Stimulated activated CD4-positive, alpha-beta T cell treated with anti-CD3 and anti-CD28 coated beads, Interleukin-15, amount 100 ng/mL, for 1 hour (primary cell): ENCODE results near the gene RNU4-1.
A peak's percentile ranks its signal among the peaks of the same experiment; 100 is the strongest.
"Not testable (repeated sequence)": the region's sequence is repeated elsewhere in the genome, so short reads cannot be mapped to it uniquely, and the experiment has no call there.

ENCODE experiments used
- DNase-seq, 2 donors: peaks; one replicate each; pipeline ENCODE4 v3.0.0-alpha.2; 2020; ENCODE audit warnings: low read depth in 1 of 2, low spot score in 1 of 2

RNU4-1 gene

GRCh38 chr12:120292661-120293531 lies at the start of gene RNU4-1:
Gene RNU4-1, minus strand, starts transcription at chr12:120293237.
- DNase-seq: peak; percentile 43 to 52

- no peak for DNase-seq
Observed at GRCh38 chr12:120342175-120343038, 49.4 kb upstream of the RNU4-1 start.

DNA sequence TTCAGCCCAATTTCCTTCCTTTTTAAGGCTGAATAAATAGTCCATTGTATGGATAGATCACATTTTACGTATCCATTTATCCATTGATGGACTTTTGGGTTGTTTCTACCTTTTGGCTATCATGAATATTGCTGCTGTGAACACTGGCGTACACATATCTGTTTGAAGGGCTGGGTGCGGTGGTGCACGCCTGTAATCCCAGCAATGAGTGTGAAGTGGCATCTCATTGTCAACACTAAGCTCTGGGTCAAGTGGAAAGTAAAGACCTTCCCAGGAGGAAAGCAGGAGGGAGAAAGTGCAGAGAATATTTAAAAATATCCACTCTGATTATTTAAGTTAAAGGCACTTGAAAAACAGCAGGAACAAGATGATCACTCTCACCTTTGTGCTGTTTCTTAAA lies 46.2 kb upstream of the RNU4-1 start:
- DNase-seq: no peak

DNA sequence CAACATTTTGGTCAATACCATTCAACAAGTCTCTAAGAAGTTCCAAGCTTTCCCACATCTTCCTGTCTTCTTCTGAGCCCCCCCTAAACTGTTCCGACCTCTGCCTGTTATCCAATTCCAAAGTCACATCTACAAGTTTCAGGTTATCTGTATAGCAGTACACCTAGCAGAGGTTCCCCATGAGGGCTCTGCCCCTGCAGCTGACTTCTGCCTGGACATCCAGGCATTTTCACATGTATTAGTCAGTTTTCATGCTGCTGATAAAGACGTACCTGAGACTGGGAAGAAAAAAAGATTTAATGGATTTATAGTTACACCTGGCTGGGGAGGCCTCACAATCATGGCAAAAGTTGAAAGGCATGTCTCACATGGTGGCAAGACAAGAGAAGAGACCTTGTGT lies 44.7 kb upstream of the RNU4-1 start:
- DNase-seq: no peak

- not testable (repeated sequence) for DNase-seq
Observed at GRCh38 chr12:120336392-120336791, 43.4 kb upstream of the RNU4-1 start.

DNA sequence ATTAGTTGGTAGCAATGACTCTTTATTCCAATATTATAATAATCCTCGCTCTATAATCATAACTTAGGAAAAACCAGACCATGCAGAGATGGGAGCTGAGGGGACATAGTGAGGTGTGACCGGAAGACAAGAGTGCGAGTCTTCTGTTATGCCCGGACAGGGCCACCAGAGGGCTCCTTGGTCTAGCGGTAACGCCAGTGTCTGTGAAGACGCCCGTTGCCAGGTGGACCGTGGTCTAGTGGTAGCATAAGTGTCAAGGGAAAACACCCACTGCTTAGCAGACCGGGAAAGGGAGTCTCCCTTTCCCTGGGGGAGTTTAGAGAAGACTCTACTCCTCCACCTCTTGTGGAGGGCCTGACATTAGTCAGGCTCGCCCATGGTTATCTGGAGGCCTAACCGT lies 42.4 kb upstream of the RNU4-1 start:
- DNase-seq: peak in 1 of 2 donors; percentile 14

DNA sequence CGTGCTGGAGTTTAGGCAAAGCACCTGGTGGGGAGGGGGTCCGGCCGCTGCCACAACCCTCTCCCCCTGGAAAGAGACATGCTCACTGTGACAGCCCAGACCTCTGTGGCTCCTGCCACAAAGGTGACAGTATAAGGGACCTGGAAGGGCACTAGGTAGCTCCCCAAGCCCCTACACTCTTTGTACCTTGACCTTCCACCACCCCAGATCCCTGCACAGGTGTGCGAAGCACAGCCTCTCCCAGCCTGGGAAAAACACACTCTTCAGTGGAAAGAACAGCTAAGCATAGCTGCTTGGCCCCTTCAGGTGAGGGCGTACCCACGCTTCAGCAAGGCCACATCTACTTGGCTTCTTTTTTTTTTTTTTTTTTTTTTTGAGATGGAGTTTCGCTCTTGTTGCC lies 39.5 kb upstream of the RNU4-1 start:
- no peak for DNase-seq

DNA sequence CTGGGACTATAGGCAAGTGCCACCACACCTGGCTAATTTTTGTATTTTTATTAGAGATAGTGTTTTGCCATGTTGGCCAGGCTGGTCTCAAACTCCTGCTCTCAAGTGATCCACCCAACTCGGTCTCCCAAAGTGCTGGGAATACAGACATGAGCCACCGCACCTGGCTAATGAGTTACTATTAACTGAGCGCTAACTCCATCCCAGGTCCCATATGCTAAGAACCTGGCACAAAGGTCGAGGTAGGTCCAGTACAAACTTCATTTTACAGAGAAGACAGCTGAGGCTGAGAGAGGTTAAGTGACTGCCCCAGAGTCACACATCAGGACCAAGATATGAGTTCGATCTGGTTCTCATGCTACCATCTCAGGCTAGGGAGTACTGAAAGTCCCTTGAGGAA lies 39.0 kb upstream of the RNU4-1 start:
- DNase-seq: no peak

- DNase-seq: no peak
Observed at GRCh38 chr12:120331390-120331789, 38.4 kb upstream of the RNU4-1 start.

GRCh38 chr12:120328228-120328627 lies 35.2 kb upstream of the RNU4-1 start:
- no peak for DNase-seq

DNA sequence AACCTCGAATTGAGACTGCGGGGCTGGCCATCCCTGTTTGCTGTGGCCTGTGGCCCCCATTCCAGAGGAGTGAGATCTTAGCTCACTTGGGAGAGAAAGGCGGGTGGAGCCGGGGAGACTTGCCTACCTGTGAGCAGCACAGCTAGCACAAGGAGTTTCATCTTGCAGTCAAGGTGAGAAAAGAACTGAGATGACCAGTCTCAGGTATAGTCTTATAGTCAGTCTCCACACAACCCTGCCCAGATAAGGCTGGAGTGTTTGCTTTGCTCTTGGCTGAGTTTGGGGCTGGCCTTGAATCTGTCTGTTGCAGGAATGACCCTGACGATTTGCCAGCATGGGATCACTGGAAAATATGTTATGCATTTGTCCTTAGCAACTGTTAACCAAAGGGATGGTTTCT lies 34.6 kb upstream of the RNU4-1 start, which contains the start of gene PLA2G1B:
Gene PLA2G1B, minus strand, starts transcription at position 187 of the 400 bp plus-strand sequence. Its CDS starts 26 bp downstream, at position 161.
- no peak for DNase-seq

DNA sequence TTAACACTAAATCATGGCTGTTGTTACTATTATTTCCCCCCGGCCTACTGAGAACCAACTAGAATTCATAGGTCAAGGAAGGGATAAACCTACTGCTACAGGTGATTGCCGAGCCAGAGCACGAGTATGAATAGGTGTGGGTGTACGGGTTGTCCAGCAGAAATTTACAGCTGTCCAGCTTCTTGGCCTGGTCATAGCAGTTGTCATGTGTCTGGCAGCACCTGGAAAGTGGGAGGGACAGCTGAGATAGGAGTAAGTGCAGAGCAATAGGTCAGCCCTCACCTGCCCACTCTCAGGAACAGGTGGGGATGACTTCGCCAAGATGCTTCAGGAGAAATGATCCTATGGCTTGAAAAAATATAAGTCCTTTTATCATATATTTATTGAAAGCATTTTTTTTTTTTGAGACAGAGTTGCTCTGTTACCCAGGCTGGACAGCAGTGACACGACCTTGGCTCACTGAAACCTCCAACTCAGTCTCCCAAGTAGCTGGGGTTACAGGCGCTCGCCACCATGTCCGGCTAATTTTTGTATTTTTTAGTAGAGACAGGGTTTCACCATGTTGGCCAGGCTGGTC lies 31.9 kb upstream of the RNU4-1 start:
- no peak for DNase-seq

GRCh38 chr12:120323772-120324171 lies 30.7 kb upstream of the RNU4-1 start:
- no peak for DNase-seq

DNA sequence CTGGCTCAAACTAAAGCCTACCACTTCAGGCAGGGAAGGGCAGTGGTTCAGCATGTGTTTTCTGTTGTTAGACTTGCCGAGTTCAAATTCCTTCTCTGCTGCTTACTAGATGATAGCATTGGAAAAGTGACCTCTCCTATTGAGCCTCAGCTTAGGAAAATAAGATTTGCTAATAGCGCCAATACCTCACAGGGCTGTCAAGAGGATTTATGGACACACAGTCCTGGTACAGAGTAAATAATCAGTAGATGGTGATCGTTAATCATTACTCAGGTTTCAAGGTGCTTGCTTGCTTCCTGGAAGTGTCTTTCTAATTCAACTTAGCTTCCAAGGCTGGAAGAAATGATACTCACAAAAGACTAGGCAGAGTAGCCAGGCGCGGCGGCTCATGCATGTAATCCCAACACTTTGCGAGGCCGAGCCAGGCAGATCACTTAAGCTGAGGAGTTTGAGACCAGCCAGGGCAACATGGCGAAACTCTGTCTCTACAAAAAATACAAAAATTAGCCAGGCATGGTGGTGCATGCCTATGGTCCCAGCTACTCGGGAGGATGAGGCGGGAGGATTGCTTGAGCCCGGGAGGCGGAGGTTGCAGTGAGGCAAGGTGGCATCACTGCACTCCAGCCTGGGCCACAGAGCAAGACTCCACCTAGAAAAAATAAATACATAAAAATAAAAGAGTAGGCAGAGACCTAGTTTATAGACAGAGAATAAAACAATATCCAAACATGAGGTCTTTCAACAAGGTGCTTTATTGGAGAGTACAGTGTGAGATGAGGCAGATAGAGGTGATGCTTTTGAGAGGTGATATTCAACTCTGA lies 28.6 kb upstream of the RNU4-1 start:
- no peak for DNase-seq

DNA sequence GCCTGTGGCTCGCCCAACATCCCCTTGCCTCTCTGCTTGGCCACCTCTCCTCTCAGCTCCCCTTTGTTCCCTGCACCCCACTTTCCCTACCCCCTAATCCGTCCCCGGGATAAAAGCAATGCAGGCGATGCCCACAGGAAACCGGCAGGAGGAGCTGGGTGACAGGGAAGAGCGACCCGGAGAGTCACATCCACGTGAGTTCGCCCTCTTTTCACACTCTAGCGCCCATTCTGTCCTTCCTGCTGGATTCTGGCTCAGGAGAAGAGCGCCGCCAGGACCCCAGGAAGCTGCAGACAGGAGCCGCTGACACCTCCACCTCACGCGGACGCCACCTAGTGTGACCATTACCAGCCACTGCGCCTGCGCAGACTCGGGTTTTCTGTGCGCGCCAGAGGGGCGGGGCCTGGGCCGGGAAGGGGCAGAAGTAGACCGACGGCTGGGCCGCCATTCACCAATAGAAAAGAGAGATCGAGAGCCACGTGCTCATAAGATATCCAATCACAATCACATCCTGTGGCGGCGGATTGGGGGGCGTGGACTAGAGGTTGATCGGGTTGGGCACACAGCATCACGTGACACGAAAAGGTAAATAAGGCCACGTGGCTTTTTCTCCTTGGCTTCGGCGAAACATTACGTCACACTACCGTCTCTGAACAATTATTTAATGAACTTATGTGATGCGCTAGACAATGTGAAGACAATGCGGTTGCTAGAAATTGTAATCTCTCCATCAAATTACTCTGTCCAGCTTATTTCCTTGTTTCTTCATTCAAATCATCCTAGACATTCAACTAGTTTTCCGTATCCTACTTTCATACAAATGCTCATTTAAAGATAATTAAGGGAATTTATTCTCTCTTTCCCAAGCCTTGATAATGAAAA lies 24.4 kb upstream of the RNU4-1 start:
- peak; percentile 99 to 100 for DNase-seq

DNA sequence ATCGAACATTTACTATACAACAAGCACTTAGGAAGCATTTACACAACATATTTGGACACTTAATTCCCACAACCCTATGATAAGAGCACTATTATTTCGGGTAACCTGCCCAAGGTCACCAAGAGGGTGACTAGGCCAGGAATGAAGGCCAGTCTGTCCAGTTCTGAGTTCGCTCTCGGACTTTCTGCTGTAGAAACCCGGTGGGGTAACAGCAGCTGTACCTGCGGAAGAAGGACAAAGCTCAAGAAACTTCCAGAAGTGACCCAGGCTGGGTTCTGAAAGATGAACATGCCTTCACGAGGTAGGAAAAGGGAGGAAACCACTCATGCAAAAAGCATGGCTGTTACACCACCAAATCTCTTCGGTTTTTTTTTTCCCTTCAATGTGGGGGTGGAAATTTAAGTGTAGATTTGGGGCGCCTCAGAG lies 23.8 kb upstream of the RNU4-1 start:
- no peak for DNase-seq

DNA sequence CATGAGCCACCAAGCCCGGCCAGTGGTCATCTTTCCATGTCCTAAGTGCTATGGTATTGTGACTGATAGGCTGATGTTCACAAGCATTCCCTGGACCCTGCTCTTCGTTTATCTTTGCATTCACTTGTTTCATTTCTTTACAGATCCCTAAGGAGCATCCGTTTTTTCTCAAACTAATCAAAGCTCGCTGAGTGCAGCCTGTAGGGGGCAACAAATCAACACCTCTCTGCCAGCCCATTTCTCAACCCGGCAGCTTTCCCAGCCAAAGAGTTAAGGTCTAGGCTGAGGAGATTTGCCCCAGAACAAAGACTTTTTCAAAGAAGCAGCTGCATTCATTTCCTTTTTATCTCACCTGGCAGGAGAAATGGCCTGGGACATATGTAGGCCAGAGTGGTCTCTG lies 21.2 kb upstream of the RNU4-1 start:
- no peak for DNase-seq

- DNase-seq: peak; percentile 71 to 75
Observed at GRCh38 chr12:120301962-120302815, 9.2 kb upstream of the RNU4-1 start, which contains the start of gene SIRT4. Gene SIRT4, plus strand, starts transcription at chr12:120302321. Its CDS starts 1,241 bp downstream, at chr12:120303562.

- no peak for DNase-seq
Observed at GRCh38 chr12:120292411-120292660, 701 bp downstream of the RNU4-1 start.
